HK-2 (cell line): ENCODE measurements around the gene CD151.

Experiments used
- DNase-seq: peaks from one replicate; pipeline ENCODE4 v3.0.0-alpha.2; 2018; ENCODE audit not compliant: unreplicated experiment

CD151 gene

GRCh38 chr11:797296-798092, 35.3 kb upstream of the CD151 start:
- DNase-seq, result peak; percentile 70

GRCh38 chr11:798093-798713, 34.5 kb upstream of the CD151 start, which contains the start of gene SLC25A22:
SLC25A22 (minus strand) TSS chr11:798281; CDS start chr11:795006, 3,275 bp downstream.
- peak; percentile 67 for DNase-seq

GRCh38 chr11:799641-800316, 33.0 kb upstream of the CD151 start:
- no peak for DNase-seq

DNA sequence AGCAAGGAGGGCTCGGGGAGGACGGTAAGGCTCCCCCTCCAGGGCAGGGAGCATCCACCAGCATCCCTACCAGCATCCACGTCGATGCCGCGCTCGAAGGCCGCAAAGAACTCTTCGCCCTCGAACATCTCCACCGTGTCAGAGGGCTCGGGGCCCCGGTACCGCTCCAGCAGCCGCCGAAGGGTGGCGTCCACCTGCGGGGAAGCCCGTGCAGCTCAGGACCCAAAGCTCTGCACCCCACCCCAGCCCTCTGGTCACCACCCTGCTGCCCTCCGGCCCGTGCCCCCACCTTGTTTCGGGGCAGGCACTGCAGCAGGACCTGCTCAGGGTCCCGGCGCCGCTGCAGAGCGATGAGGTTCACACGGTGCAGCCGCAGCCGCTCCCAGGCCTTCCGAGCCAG, 32.3 kb upstream of the CD151 start:
- no peak for DNase-seq

DNA sequence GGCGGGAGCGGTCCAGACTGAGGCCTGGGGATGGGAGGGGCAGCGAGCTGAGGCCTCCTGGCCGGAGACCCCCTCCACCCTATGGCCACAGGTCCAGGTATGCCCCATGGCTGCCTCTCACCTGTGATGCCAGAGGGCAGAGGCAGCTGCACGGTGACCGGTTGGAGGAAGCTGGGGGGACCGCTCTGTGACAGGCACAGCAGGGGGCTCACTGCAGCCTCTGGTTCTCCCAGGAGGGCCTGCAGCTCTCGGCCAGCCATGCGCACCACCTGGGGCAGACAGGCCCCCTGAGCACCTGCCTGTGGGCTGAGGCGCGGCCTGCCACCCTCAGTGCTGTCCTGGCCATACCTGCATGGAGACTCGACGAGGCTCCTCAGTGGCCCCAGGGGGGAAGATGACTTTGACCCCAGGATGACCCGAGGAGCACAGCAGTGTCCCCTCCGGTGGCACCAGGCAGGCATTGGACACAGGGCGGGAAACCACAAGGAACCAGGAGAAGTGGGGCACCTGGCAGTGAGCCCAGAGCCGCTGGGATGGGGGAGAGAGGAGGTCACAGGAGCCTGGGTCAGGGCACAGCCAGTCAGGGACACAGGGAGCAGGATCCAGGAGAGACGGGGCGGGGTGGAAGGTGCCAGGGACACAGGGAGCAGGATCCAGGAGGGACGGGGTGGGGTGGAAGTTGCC, 31.5 kb upstream of the CD151 start:
- DNase-seq, result no peak

GRCh38 chr11:802018-802617, 30.6 kb upstream of the CD151 start:
- no peak for DNase-seq

DNA sequence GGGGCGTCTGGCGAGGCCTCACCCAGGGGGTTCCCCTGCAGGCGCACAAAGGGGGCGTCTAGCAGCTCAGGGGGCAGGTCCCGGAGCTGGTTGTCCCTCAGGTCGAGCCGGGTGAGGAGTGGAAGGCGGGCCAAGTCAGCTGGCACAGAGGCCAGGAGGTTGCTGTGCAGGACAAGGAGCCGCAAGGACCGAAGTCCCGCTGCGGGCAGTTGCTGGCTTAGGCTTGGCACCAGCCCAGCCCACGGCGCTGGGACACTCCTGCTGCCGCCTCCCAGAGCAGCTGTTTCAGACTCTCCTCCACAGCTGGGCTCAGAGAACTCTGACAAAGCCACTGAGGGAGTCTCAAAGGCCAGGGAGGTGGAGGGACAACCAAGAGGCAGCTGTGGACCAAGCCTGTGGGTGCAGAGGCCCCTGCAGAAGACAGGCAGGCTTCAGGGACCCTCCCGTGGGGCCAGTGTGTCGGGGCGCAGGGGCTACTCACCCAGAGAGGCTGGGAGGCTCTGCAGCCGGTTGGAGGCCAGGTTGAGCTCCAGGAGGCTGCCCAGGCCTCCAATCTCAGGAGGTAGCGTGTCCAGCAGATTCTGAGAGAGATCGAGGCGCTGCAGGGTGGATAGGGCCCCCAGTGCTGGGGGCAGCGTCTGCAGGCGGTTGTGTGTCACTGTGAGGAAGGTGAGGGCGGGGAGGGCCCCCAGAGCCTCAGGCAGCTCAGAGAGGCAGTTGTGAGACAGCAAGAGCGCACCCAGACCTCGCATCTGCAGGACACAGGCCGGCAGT, 29.9 kb upstream of the CD151 start:
- DNase-seq, result no peak

GRCh38 chr11:803467-803742, 29.3 kb upstream of the CD151 start:
- no peak for DNase-seq

GRCh38 chr11:803770-804598, 28.8 kb upstream of the CD151 start:
- DNase-seq, result no peak

GRCh38 chr11:804599-804964, 28.2 kb upstream of the CD151 start:
- DNase-seq, result no peak

DNA sequence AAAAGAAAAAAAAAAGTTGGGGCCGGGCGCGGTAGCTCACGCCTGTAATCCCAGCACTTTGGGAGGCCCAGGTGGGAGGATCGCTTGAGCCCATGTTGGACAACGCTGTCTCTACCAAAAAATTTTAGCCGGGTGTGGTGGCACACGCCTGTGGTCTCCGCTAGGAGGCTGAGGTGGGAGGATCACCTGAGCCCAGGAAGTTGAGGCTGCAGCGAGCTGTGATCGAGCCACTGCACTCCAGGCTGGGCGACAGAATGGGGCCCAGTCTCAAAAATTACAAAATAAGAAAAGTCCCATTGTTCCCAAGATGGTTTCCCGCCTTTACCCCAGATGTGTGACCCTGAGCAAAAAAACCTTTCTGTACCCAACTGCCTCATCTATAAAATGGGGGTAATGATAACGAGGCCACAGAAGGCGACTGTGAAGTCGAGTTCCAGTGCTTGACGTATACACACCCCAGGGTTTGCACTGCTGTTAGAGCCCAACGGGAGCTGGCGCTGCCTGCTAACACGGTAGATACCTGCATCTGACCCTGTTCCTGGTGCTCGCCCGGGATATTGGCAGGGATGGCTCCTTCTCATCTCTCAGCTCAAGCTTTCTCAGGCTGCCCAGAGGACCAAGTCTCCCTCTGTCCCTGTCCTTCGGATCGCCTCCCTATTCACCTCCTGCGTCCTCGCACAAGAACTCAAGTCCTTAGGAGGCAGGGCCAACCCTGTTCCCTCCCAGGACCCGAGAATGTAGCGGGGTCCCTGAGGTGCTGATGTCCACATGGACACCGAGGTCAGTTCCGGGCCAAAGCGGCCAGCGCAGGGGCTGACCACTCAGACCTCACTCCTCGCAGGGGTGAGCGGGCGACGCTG, 24.1 kb upstream of the CD151 start:
- DNase-seq, result no peak

GRCh38 chr11:809287-810039, 23.3 kb upstream of the CD151 start, which contains the start of gene RPLP2:
RPLP2 (plus strand) TSS chr11:809967; CDS start chr11:810235, 268 bp downstream.
- DNase-seq, result peak; percentile 90

- no peak for DNase-seq
Measured at GRCh38 chr11:810040-810567, 22.6 kb upstream of the CD151 start.

- no peak for DNase-seq
Measured at GRCh38 chr11:811446-812245, 21.1 kb upstream of the CD151 start.

GRCh38 chr11:812390-812789, 20.4 kb upstream of the CD151 start:
- DNase-seq, result no peak

- DNase-seq, result no peak
Measured at GRCh38 chr11:813072-813455, 19.7 kb upstream of the CD151 start.

- no peak for DNase-seq
Measured at GRCh38 chr11:813456-814096, 19.2 kb upstream of the CD151 start.
